Naive thymus-derived CD4-positive, alpha-beta T cell (primary cell): ENCODE results near the gene DNAAF2. TPM values are rescaled to one million over a fixed set of nuclear protein-coding genes. Genes with fewer than 3 reads are reported as not detected.
A peak's percentile ranks its signal among the peaks of the same experiment; 100 is the strongest.
"Not testable (repeated sequence)": the region's sequence is repeated elsewhere in the genome, so short reads cannot be mapped to it uniquely, and the experiment has no call there.

Experiments
- ATAC-seq: fragments of 150-1000 bp; cut with Tn5 transposase; 2 replicates; pipeline ENCODE4 v1.10.0; 2021; ENCODE audit warnings: mild to moderate bottlenecking, moderate library complexity
- CTCF ChIA-PET: fragments of 350-600 bp; sonication (Branson Sonifier 250); formaldehyde crosslinking; loops from one replicate; lab custom pipeline; 2021; ENCODE audit warnings: antibody characterized with exemption; lab: Charles Lee
- POLR2A ChIA-PET: fragments of 350-600 bp; sonication (Branson Sonifier 250); formaldehyde crosslinking; loops from one replicate; lab custom pipeline; 2021; ENCODE audit warnings: antibody characterized with exemption, inconsistent platforms; lab: Charles Lee
- DNase-seq, 9 donors: peaks; one replicate each; pipeline versions ENCODE4 v3.0.0 to v3.0.0-alpha.2; 2020 to 2022; ENCODE audit warnings: mixed read lengths in 1 of 9
- H3K27ac ChIP-seq: one replicate; pipeline ENCODE4 v1.7.0; 2013; ENCODE audit warnings: mild to moderate bottlenecking, low read depth, low read length, moderate library complexity
- H3K27me3 ChIP-seq, 2 donors: one replicate each; pipeline ENCODE4 v1.7.0; 2013; ENCODE audit warnings: low read length in 2 of 2, mild to moderate bottlenecking in 2 of 2, moderate library complexity in 2 of 2; ENCODE audit not compliant: control insufficient read depth in 2 of 2, insufficient read depth in 2 of 2
- H3K36me3 ChIP-seq, 3 experiments: 1 replicate in 2 of 3; 2 replicates in 1 of 3; pipeline ENCODE4 v1.7.0; 2013; ENCODE audit warnings: low read length in 3 of 3, mild to moderate bottlenecking in 3 of 3, moderate library complexity in 1 of 3; ENCODE audit not compliant: insufficient read depth in 3 of 3, control insufficient read depth in 2 of 3
- H3K4me1 ChIP-seq, 2 donors: one replicate each; pipeline ENCODE4 v1.7.0; 2013; ENCODE audit warnings: low read length in 2 of 2, mild to moderate bottlenecking in 2 of 2, moderate library complexity in 1 of 2; ENCODE audit not compliant: control insufficient read depth in 2 of 2, insufficient read depth in 2 of 2
- H3K4me3 ChIP-seq: 2 replicates; pipeline ENCODE4 v1.7.0; 2013; ENCODE audit warnings: mild to moderate bottlenecking, low read length
- H3K9me3 ChIP-seq, 3 experiments: 1 replicate in 2 of 3; 2 replicates in 1 of 3; pipeline ENCODE4 v1.7.0; 2013; ENCODE audit warnings: low read length in 3 of 3; ENCODE audit not compliant: control insufficient read depth in 2 of 3
- H3K27ac Mint-ChIP-seq, 9 donors: one replicate each; pipeline ENCODE4 v1.8.0; 2020 to 2022; ENCODE audit warnings: mixed read lengths in 9 of 9, mild to moderate bottlenecking in 8 of 9, moderate library complexity in 5 of 9, inconsistent platforms in 2 of 9
- H3K27me3 Mint-ChIP-seq, 5 donors: one replicate each; pipeline ENCODE4 v1.8.0; 2021 to 2022; ENCODE audit warnings: mixed read lengths in 5 of 5, mild to moderate bottlenecking in 1 of 5
- H3K36me3 Mint-ChIP-seq, 5 donors: one replicate each; pipeline ENCODE4 v1.8.0; 2020 to 2022; ENCODE audit warnings: mixed read lengths in 5 of 5, mild to moderate bottlenecking in 3 of 5, inconsistent platforms in 1 of 5
- H3K4me1 Mint-ChIP-seq, 7 donors: one replicate each; pipeline ENCODE4 v1.8.0; 2020 to 2022; ENCODE audit warnings: mixed read lengths in 7 of 7, mild to moderate bottlenecking in 3 of 7, inconsistent platforms in 1 of 7
- H3K4me3 Mint-ChIP-seq, 10 donors: one replicate each; pipeline ENCODE4 v1.8.0; 2020 to 2022; ENCODE audit warnings: mild to moderate bottlenecking in 10 of 10, mixed read lengths in 10 of 10, moderate library complexity in 6 of 10, inconsistent platforms in 2 of 10
- H3K9me3 Mint-ChIP-seq, 11 donors: one replicate each; pipeline ENCODE4 v1.8.0; 2020 to 2022; ENCODE audit warnings: mixed read lengths in 11 of 11, mild to moderate bottlenecking in 4 of 11, inconsistent platforms in 1 of 11, moderate library complexity in 1 of 11
- intact Hi-C, 2 donors: fragments of 100-400 bp; cut with micrococcal nuclease; formaldehyde crosslinking; loops; one replicate each; pipeline ENCODE4 v1.15.1; 2023
- polyA plus RNA-seq, 2 donors: library from polyadenylated mRNA; unstranded; fragments of 300-500 nt; fragmentation: Illumina TruSeq; gene quantifications; one replicate each; pipeline ENCODE4 v1.2.3, GENCODE V29; 2021
- total RNA-seq, 6 experiments: library from RNA in 5 of 6; stranded (reverse) in 5 of 6; gene quantifications; 1 replicate in 5 of 6; 2 replicates in 1 of 6; pipeline ENCODE4 v1.2.3 and lab custom pipeline; 2021 to 2026

Gene DNAAF2
- total and polyA plus RNA-seq, 7 experiments from 2014 or later, result 7.1 to 15.8 (median 10.1) TPM

DNA sequence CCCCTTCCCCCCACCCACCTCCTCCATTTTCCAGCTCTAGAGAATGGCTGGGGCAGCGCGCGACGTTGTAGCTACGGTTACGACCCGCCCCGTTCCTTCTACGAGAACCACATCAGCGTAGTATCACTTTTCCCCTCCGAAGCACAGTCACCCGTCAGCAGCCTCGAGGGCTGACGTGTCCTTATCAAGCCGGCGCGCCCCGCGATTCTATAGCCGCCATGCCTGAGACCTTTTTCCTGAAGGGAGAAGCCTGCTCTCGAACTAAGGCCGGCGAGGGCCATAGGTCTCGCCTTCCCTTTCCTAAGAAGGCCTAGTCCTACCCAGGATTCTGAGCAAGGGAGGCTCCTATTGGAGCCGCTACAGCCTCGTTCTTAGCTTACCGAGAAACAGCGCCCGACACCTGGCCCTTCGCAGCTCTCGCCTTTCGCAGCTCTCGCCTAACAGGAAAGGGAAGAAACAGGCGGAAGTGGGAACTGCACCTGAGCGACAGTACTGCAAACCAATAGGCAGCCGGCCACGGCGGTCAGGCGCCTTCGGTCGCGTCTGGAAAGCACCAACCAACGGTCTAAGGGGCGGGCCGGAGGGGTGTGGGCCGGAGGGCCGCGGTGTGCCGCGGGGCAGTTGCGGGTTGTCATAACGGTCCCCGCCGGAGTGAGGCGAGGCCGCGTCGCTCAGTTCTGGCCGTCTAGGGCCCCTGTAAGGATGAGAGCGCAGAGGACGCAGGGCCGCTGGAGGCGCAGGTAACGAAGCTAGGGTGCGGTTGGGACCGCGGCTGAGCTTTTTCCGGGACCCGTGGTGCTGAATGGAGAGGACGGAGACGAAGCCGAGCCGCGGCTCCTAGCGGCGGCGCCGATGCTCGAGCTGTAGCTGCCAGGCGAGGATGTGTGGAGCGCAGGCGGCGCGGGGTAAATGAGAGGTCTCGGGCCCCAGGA is 14.6 kb downstream of the DNAAF2 start, which contains the start of the genes MGAT2 and RPL36AL:
TSS of gene MGAT2 (plus strand) at position 618 of the 932 bp plus-strand sequence. CDS start 470 bp downstream, outside the sequence.
TSS of gene RPL36AL (minus strand) at position 445 of the 932 bp plus-strand sequence. CDS start 1,522 bp downstream, outside the sequence.
- H3K27ac ChIP-seq, result peak within 1 kb of the TSS; percentile 97

DNA sequence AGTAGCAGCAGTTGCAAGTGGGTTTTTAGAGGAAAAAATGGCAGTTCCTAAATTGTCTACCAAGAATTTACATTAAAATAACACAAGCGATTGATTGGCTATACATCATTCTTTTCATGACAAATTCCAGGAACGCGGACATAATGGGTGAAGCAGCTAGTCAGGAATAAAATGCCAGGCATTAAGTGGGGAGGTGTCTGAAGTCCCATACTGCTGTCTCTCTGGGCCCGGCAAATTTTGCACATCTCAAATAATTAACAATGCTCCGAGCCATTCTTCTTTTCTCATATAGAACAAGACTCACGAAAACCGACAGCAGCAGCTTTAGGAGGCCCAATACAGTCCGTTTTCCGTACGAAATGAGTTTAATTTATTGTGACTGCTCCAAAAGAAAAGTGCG is 15.3 kb downstream of the DNAAF2 start:
- H3K4me1 ChIP-seq, result peaks cover 40 to 42% of the 10 kb centered on the region in 2 donors

More for the DNA sequence above, 14.6 kb downstream of the DNAAF2 start, which contains the start of the genes MGAT2 and RPL36AL:
- H3K4me1 ChIP-seq, result peaks cover 40 to 42% of the 10 kb centered on the region in 2 donors
- H3K4me3 ChIP-seq, result peak within 1 kb of the TSS; percentile 98
- peak within 1 kb of the TSS; percentile 95 to 100 (median 99) for H3K27ac Mint-ChIP-seq
- no peaks in the 10 kb centered on the region for H3K9me3 Mint-ChIP-seq
- no peaks in the 10 kb centered on the region for H3K27me3 ChIP-seq
- POLR2A ChIA-PET, result interaction anchor here (0.6 to 7.1 kb wide), 35 partner anchors 8 to 912 kb away, joined by 3 to 226 read pairs (median 5); partner anchors contain the start of genes DNAAF2, KLHDC1, KLHDC2 and LRR1
- H3K4me3 Mint-ChIP-seq, result peak within 1 kb of the TSS; percentile 94 to 99 (median 98)
- CTCF ChIA-PET, result interaction anchor here (0.7 to 4.6 kb wide), 12 partner anchors 10 to 717 kb away, joined by 3 to 37 read pairs (median 7); partner anchors contain the start of genes DNAAF2, KLHDC2, LRR1 and RPS29
- intact Hi-C loops, result loop anchor here (1.0 to 5.0 kb wide), 14 partner anchors 14 to 1217 kb away; partner anchors contain the start of genes DMAC2L (in 2 of the 2), L2HGDH (in 2 of the 2), LRR1 (in 2 of the 2) and RPS29 (in 2 of the 2)
- H3K9me3 ChIP-seq, result no peaks in the 10 kb centered on the region
- H3K4me1 Mint-ChIP-seq, result peaks cover 36 to 75% (median 56%) of the 10 kb centered on the region in 7 donors
- peak; percentile 92 for ATAC-seq
- peaks cover 7 to 15% (median 12%) of the 10 kb centered on the region in 3 experiments for H3K36me3 ChIP-seq
- peaks cover 5 to 42% (median 17%) of the 10 kb centered on the region in 5 donors for H3K36me3 Mint-ChIP-seq
- no peaks in the 10 kb centered on the region for H3K27me3 Mint-ChIP-seq
- DNase-seq, result peak; percentile 89 to 95 (median 94)

GRCh38 chr14:49619273-49619672 is 15.8 kb downstream of the DNAAF2 start:
- H3K9me3 Mint-ChIP-seq, H3K27me3 ChIP-seq, H3K9me3 ChIP-seq, ATAC-seq, DNase-seq, intact Hi-C loops, H3K27me3 Mint-ChIP-seq: not testable (repeated sequence)
- Mint-ChIP-seq H3K27ac (peak overlapping the region; percentile 66 to 100 (median 99)), H3K4me1 (peaks cover 32 to 63% (median 52%) of the 10 kb centered on the region in 7 donors), H3K36me3 (peaks cover 5 to 41% (median 17%) of the 10 kb centered on the region in 5 donors), H3K4me3 (peak overlapping the region; percentile 94 to 99 (median 98))
- peaks cover 40% of the 10 kb centered on the region in 2 donors for H3K4me1 ChIP-seq
- CTCF ChIA-PET, result interaction anchor here (1.9 to 2.8 kb wide), 2 partner anchors 32 to 243 kb away, joined by 9 to 24 read pairs; partner anchors contain the start of gene RPS29
- peak overlapping the region; percentile 98 for H3K4me3 ChIP-seq
- POLR2A ChIA-PET, result interaction anchor here (0.6 to 7.1 kb wide), 13 partner anchors 13 to 1173 kb away, joined by 3 to 226 read pairs (median 5); partner anchors contain the start of genes DNAAF2, KLHDC2, LRR1 and POLE2
- H3K27ac ChIP-seq, result peak overlapping the region; percentile 97
- peaks cover 7 to 15% (median 12%) of the 10 kb centered on the region in 3 experiments for H3K36me3 ChIP-seq

More for the DNA sequence above, 15.3 kb downstream of the DNAAF2 start:
- peaks cover 5 to 42% (median 17%) of the 10 kb centered on the region in 5 donors for H3K36me3 Mint-ChIP-seq
- peaks cover 7 to 15% (median 12%) of the 10 kb centered on the region in 3 experiments for H3K36me3 ChIP-seq
- H3K4me1 Mint-ChIP-seq, result peaks cover 33 to 67% (median 52%) of the 10 kb centered on the region in 7 donors
- H3K9me3 Mint-ChIP-seq, result no peaks in the 10 kb centered on the region
- POLR2A ChIA-PET, result interaction anchor here (0.6 to 7.1 kb wide), 28 partner anchors 8 to 1172 kb away, joined by 3 to 226 read pairs (median 5); partner anchors contain the start of genes DNAAF2, KLHDC1, KLHDC2 and LRR1
- intact Hi-C loops, result loop anchor here (1.0 to 5.0 kb wide), 14 partner anchors 15 to 1218 kb away; partner anchors contain the start of genes DMAC2L (in 2 of the 2), L2HGDH (in 2 of the 2), LRR1 (in 2 of the 2) and RPS29 (in 2 of the 2)
- H3K4me3 ChIP-seq, result peak overlapping the region; percentile 98
- DNase-seq (no peak), ATAC-seq (no peak)
- no peaks in the 10 kb centered on the region for H3K27me3 ChIP-seq
- peak overlapping the region; percentile 94 to 99 (median 98) for H3K4me3 Mint-ChIP-seq
- H3K9me3 ChIP-seq, result no peaks in the 10 kb centered on the region
- CTCF ChIA-PET, result interaction anchor here (0.7 to 4.6 kb wide), 10 partner anchors 11 to 718 kb away, joined by 3 to 37 read pairs (median 8); partner anchors contain the start of genes DNAAF2, KLHDC2, LRR1 and RPS29
- H3K27ac Mint-ChIP-seq, result peak overlapping the region; percentile 95 to 100 (median 99)
- no peaks in the 10 kb centered on the region for H3K27me3 Mint-ChIP-seq
- H3K27ac ChIP-seq, result peak overlapping the region; percentile 97

- Mint-ChIP-seq H3K36me3 (peaks cover 5 to 40% (median 17%) of the 10 kb centered on the region in 5 donors), H3K27me3 (no peaks in the 10 kb centered on the region), H3K4me1 (peaks cover 27 to 50% (median 44%) of the 10 kb centered on the region in 7 donors), H3K27ac (peak overlapping the region; percentile 12 to 100 (median 79)), H3K4me3 (peak overlapping the region in 9 of 10 donors; percentile 2 to 99 (median 50)), H3K9me3 (no peaks in the 10 kb centered on the region)
- POLR2A ChIA-PET, result interaction anchor here (0.9 to 1.5 kb wide), 4 partner anchors 11 to 31 kb away, joined by 4 to 6 read pairs (median 4); partner anchors contain the start of genes LRR1 and RPS29
- intact Hi-C loops, result no loop called here
- ATAC-seq (no peak), DNase-seq (no peak)
- Histone ChIP-seq H3K4me1 (peaks cover 27 to 29% of the 10 kb centered on the region in 2 donors), H3K27me3 (no peaks in the 10 kb centered on the region), H3K9me3 (no peaks in the 10 kb centered on the region), H3K36me3 (peaks cover 7 to 15% (median 12%) of the 10 kb centered on the region in 3 experiments), H3K27ac (peak overlapping the region; percentile 97), H3K4me3 (no peak overlapping the region)
- CTCF ChIA-PET, result no interaction called here
Measured at GRCh38 chr14:49617852-49618519, 17.1 kb downstream of the DNAAF2 start.

DNA sequence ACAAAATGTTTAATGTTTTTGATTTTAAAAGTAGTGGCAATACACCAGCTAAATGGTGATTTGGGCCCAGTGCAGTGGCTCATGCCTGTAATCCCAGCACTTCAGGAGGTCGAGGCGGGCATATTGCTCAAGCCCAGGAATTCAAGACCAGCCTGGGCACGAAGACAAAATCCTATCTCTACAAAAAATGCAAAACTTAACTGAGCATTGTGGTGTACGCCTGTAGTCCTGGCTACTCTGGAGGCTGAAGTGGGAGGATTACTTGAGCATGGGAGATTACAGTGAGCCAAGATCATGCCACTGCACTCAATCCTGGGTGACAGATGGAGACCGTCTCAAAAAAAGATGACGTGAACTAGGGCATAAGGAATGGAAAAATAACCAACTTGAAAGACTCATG is 19.3 kb downstream of the DNAAF2 start:
- no peak overlapping the region for H3K4me3 ChIP-seq
- Mint-ChIP-seq H3K4me3 (no peak overlapping the region), H3K9me3 (no peaks in the 10 kb centered on the region), H3K36me3 (peaks cover 5 to 28% (median 17%) of the 10 kb centered on the region in 5 donors), H3K27me3 (no peaks in the 10 kb centered on the region), H3K4me1 (peaks cover 12 to 45% (median 31%) of the 10 kb centered on the region in 7 donors), H3K27ac (peak overlapping the region in 3 of 9 donors; percentile 26 to 57 (median 29))
- peaks cover 7 to 12% (median 10%) of the 10 kb centered on the region in 3 experiments for H3K36me3 ChIP-seq
- H3K4me1 ChIP-seq, result peaks cover 11 to 21% of the 10 kb centered on the region in 2 donors
- no peak for ATAC-seq
- DNase-seq, result no peak
- intact Hi-C loops, result no loop called here
- H3K9me3 ChIP-seq, result no peaks in the 10 kb centered on the region
- ChIA-PET POLR2A (no interaction called here), CTCF (no interaction called here)
- no peak overlapping the region for H3K27ac ChIP-seq
- no peaks in the 10 kb centered on the region for H3K27me3 ChIP-seq
